SU-DHL-6 (cell line): ENCODE data around the gene AQP12B.

Experiments
- H2AFZ ChIP-seq: fragments of 200-600 bp; sonication (generic); 2 replicates; pipeline ENCODE4 v1.6.1; 2014; ENCODE audit warnings: low read depth, mild to moderate bottlenecking, moderate library complexity, mixed read lengths, antibody characterized with exemption, low read length; ENCODE audit not compliant: severe bottlenecking
- H3F3A ChIP-seq: fragments of 200-600 bp; shearing (Covaris generic); 2 replicates; pipeline ENCODE4 v1.6.0; 2016; ENCODE audit warnings: antibody characterized with exemption, mild to moderate bottlenecking; ENCODE audit not compliant: insufficient read depth
- H3K27ac ChIP-seq: fragments of 200-600 bp; sonication (generic); 2 replicates; pipeline ENCODE4 v1.5.1; 2016; ENCODE audit warnings: low read depth, mild to moderate bottlenecking, low read length, moderate library complexity, mixed read lengths
- H3K27me3 ChIP-seq: fragments of 200-600 bp; sonication (generic), shearing (Covaris generic); 2 replicates; pipeline ENCODE4 v1.6.0; 2014; ENCODE audit warnings: mild to moderate bottlenecking, low read length
- H3K36me3 ChIP-seq: fragments of 200-600 bp; sonication (generic); 2 replicates; pipeline ENCODE4 v1.6.1; 2014; ENCODE audit warnings: mild to moderate bottlenecking, low read length, mixed read lengths
- H3K4me2 ChIP-seq: fragments of 300-600, 200-600 bp; shearing (Covaris generic), sonication (generic); 2 replicates; pipeline ENCODE4 v1.6.0; 2014; ENCODE audit warnings: low read length, low read depth, mild to moderate bottlenecking; ENCODE audit not compliant: poor library complexity, severe bottlenecking
- H3K4me3 ChIP-seq: fragments of 200-600 bp; sonication (generic); 2 replicates; pipeline ENCODE4 v1.5.1; 2014; ENCODE audit warnings: antibody characterized with exemption, low read length, mild to moderate bottlenecking, mixed read lengths; ENCODE audit not compliant: insufficient read depth, poor library complexity, severe bottlenecking
- H3K79me2 ChIP-seq: fragments of 200-600 bp; sonication (generic); 2 replicates; pipeline ENCODE4 v1.6.1; 2014; ENCODE audit warnings: mild to moderate bottlenecking, low read length, moderate library complexity; ENCODE audit not compliant: insufficient read depth
- H3K9ac ChIP-seq: fragments of 200-600 bp; sonication (generic); 2 replicates; pipeline ENCODE4 v1.7.0; 2014; ENCODE audit warnings: mild to moderate bottlenecking, low read length
- H3K9me2 ChIP-seq: fragments of 200-600 bp; sonication (generic); replicated peaks from 2 replicates; pipeline ENCODE4 v1.6.1; 2014; ENCODE audit warnings: low read length; ENCODE audit not compliant: insufficient read depth
- H3K9me3 ChIP-seq: fragments of 200-600 bp; sonication (generic); 2 replicates; pipeline ENCODE4 v1.6.1; 2014; ENCODE audit warnings: low read length, mixed read lengths; ENCODE audit not compliant: insufficient read depth
- H4K20me1 ChIP-seq: fragments of 200-600 bp; sonication (generic); 2 replicates; pipeline ENCODE4 v1.6.1; 2014; ENCODE audit warnings: low read depth, mild to moderate bottlenecking, antibody characterized with exemption, low read length, moderate library complexity, mixed read lengths
- CTCF ChIP-seq: fragments of 200-600 bp; sonication (generic); IDR thresholded peaks from one replicate; pipeline ENCODE4 v1.5.1; 2017; ENCODE audit warnings: antibody characterized with exemption, mild to moderate bottlenecking, low read length, moderate library complexity; ENCODE audit not compliant: insufficient read depth, poor library complexity, severe bottlenecking
- EZH2phosphoT487 ChIP-seq: fragments of 200-600 bp; sonication (generic), shearing (Covaris generic); conservative IDR thresholded peaks from 2 replicates; pipeline ENCODE4 v1.6.1; 2018; ENCODE audit warnings: mild to moderate bottlenecking, antibody characterized with exemption, low read length, moderate library complexity, mixed read lengths

Gene AQP12B

GRCh38 chr2:240703417-240704341, 21.0 kb upstream of the AQP12B start:
- H3K27me3 ChIP-seq: no peaks in the 10 kb centered on the region
- H3K36me3 ChIP-seq: no peaks in the 10 kb centered on the region
- TF ChIP-seq EZH2phosphoT487: no peak
- TF ChIP-seq CTCF: no peak
- no peaks in the 10 kb centered on the region for H3K9me2 ChIP-seq
- no peaks in the 10 kb centered on the region for H3K79me2 ChIP-seq
- no peak overlapping the region for H3K4me3 ChIP-seq
- H3K4me2 ChIP-seq: no peak overlapping the region
- H3K27ac ChIP-seq: no peak overlapping the region
- H3K9me3 ChIP-seq: no peaks in the 10 kb centered on the region
- H2AFZ ChIP-seq: no peak overlapping the region
- H3F3A ChIP-seq: no peaks in the 10 kb centered on the region
- H4K20me1 ChIP-seq: no peaks in the 10 kb centered on the region
- H3K9ac ChIP-seq: no peak overlapping the region

GRCh38 chr2:240702640-240703011, 19.9 kb upstream of the AQP12B start:
- no peaks in the 10 kb centered on the region for H3K79me2 ChIP-seq

GRCh38 chr2:240701736-240702639, 19.3 kb upstream of the AQP12B start:
- Histone ChIP-seq H3K9ac (no peak overlapping the region), H3K9me3 (no peaks in the 10 kb centered on the region), H3K9me2 (no peaks in the 10 kb centered on the region), H2AFZ (no peak overlapping the region), H3F3A (no peaks in the 10 kb centered on the region), H3K79me2 (no peaks in the 10 kb centered on the region), H4K20me1 (no peaks in the 10 kb centered on the region), H3K4me2 (no peak overlapping the region), H3K27ac (no peak overlapping the region), H3K36me3 (no peaks in the 10 kb centered on the region), H3K27me3 (no peaks in the 10 kb centered on the region), H3K4me3 (no peak overlapping the region)
- TF ChIP-seq CTCF (no peak), EZH2phosphoT487 (no peak)

More at GRCh38 chr2:240702640-240703011, 19.9 kb upstream of the AQP12B start:
- H3K27ac ChIP-seq: no peak overlapping the region
- H3K9me3 ChIP-seq: no peaks in the 10 kb centered on the region
- no peaks in the 10 kb centered on the region for H4K20me1 ChIP-seq
- no peak overlapping the region for H3K4me2 ChIP-seq
- no peak overlapping the region for H2AFZ ChIP-seq
- H3K4me3 ChIP-seq: no peak overlapping the region
- no peak overlapping the region for H3K9ac ChIP-seq
- H3F3A ChIP-seq: no peaks in the 10 kb centered on the region
- no peaks in the 10 kb centered on the region for H3K36me3 ChIP-seq
- H3K9me2 ChIP-seq: no peaks in the 10 kb centered on the region
- TF ChIP-seq EZH2phosphoT487 (no peak), CTCF (no peak)
- H3K27me3 ChIP-seq: no peaks in the 10 kb centered on the region
